BJ (cell line): ENCODE data around the gene CC2D2B. TPM values are rescaled to one million over a fixed set of nuclear protein-coding genes. Genes with fewer than 3 reads are reported as not detected.
"Not testable (repeated sequence)": the region's sequence is repeated elsewhere in the genome, so short reads cannot be mapped to it uniquely, and the experiment has no call there.

Experiments used
- CTCF ChIA-PET: fragments of 350-600 bp; formaldehyde crosslinking; extraction: SDS; loops from one replicate; lab custom pipeline; 2021; ENCODE audit warnings: antibody characterized with exemption, inconsistent platforms; lab: Yijun Ruan, JAX
- POLR2A ChIA-PET: fragments of 300-600 bp; sonication (Branson Sonifier 250); formaldehyde crosslinking; extraction: SDS; loops from one replicate; lab custom pipeline; 2021; ENCODE audit warnings: antibody characterized with exemption; lab: Charles Lee
- DNase-seq: peaks from one replicate; pipeline ENCODE4 v3.0.0-alpha.2; 2011; ENCODE audit warnings: low read depth
- H3K27me3 ChIP-seq: 2 replicates; pipeline ENCODE4 v1.6.0; 2011; ENCODE audit warnings: low read length; ENCODE audit not compliant: control insufficient read depth, insufficient read depth
- H3K36me3 ChIP-seq: 2 replicates; pipeline ENCODE4 v1.5.1; 2011; ENCODE audit warnings: low read length; ENCODE audit not compliant: control insufficient read depth, insufficient read depth
- H3K4me3 ChIP-seq: 2 replicates; pipeline ENCODE4 v1.5.1; 2011; ENCODE audit warnings: low read depth, mild to moderate bottlenecking, control low read depth, low read length
- polyA plus RNA-seq: library from polyadenylated mRNA; depleted of rRNA; stranded (reverse); fragments of >200 nt; gene quantifications from 2 replicates; pipeline ENCODE4 v1.2.3, GENCODE V29; 2011
- TF ChIP-seq, protein P1 (sequence below): IDR thresholded peaks from 2 replicates; pipeline ENCODE4 v1.5.1; 2011; ENCODE audit warnings: low read depth, mild to moderate bottlenecking, control low read depth, inconsistent platforms, low read length, moderate library complexity; ENCODE audit not compliant: insufficient read depth

The CC2D2B gene
- polyA plus RNA-seq, 1 experiment: not detected

DNA sequence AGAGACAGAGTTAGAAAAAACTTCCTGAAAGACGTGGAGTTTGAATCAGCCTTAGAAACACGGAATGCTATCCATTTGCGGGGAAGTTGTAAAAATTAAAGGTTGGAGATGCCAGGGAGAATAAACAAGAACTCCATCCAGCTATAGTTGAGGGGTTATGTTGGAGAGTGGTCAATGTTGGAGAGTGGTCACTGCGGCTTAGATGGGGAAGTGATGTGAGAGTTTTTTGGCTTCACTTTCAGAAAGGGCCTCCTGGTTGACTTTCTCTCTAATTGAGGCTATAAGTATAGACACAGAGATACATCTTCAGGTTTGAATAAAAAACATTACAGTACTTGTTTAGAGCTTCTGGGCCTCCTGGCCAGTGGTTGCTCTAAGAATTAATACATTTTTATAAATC, 675 bp downstream of the CC2D2B start:
- POLR2A ChIA-PET: no interaction called here
- no peak overlapping the region for H3K4me3 ChIP-seq
- CTCF ChIA-PET: no interaction called here

DNA sequence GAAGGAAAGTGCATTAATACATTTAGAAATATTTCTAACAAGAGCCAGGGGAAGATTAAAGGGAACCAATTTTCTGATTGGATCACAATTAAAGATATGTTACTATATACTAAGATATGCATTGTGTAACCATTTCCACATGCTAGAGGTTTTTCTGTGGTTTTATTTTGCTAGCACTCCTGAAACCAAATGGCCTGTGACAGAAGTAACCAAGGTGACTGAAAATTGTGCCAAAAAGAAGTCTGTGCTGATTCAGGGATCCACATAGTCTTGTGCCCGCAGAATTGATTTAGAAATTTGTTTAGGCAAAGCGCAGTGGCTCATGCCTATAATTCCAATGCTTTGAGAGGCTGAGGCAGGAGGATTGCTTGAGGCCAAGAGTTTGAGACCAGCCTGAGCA, 1.8 kb downstream of the CC2D2B start:
- Histone ChIP-seq H3K27me3 (no peaks in the 10 kb centered on the region), H3K36me3 (no peaks in the 10 kb centered on the region), H3K4me3 (no peak overlapping the region)
- POLR2A ChIA-PET: no interaction called here
- TF ChIP-seq, protein P1, sequence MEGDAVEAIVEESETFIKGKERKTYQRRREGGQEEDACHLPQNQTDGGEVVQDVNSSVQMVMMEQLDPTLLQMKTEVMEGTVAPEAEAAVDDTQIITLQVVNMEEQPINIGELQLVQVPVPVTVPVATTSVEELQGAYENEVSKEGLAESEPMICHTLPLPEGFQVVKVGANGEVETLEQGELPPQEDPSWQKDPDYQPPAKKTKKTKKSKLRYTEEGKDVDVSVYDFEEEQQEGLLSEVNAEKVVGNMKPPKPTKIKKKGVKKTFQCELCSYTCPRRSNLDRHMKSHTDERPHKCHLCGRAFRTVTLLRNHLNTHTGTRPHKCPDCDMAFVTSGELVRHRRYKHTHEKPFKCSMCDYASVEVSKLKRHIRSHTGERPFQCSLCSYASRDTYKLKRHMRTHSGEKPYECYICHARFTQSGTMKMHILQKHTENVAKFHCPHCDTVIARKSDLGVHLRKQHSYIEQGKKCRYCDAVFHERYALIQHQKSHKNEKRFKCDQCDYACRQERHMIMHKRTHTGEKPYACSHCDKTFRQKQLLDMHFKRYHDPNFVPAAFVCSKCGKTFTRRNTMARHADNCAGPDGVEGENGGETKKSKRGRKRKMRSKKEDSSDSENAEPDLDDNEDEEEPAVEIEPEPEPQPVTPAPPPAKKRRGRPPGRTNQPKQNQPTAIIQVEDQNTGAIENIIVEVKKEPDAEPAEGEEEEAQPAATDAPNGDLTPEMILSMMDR: no peak
- DNase-seq: no peak
- CTCF ChIA-PET: no interaction called here

More for the DNA sequence above, 675 bp downstream of the CC2D2B start:
- H3K36me3 ChIP-seq: no peaks in the 10 kb centered on the region
- TF ChIP-seq, protein P1: no peak
- H3K27me3 ChIP-seq: no peaks in the 10 kb centered on the region
- DNase-seq: no peak

DNA sequence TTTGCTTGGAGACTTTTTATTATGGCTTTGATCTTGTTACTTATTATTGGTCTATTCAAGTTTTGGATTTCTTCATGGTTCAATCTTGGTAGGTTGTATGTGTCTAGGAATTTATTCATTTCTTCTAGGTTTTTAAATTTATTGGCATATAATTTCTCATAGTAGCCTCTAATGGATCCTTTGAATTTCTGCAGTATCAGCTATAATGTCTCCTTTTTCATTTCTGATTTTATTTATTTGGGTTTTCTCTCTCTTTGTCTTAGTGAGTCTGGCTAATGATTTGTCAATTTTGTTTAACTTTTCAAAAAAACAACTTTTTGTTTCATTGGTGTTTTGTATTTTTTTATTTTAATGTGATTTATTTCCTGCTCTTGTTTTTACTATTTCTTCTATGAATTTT, 8.3 kb downstream of the CC2D2B start:
- CTCF ChIA-PET, POLR2A ChIA-PET, H3K36me3 ChIP-seq: not testable (repeated sequence)

DNA sequence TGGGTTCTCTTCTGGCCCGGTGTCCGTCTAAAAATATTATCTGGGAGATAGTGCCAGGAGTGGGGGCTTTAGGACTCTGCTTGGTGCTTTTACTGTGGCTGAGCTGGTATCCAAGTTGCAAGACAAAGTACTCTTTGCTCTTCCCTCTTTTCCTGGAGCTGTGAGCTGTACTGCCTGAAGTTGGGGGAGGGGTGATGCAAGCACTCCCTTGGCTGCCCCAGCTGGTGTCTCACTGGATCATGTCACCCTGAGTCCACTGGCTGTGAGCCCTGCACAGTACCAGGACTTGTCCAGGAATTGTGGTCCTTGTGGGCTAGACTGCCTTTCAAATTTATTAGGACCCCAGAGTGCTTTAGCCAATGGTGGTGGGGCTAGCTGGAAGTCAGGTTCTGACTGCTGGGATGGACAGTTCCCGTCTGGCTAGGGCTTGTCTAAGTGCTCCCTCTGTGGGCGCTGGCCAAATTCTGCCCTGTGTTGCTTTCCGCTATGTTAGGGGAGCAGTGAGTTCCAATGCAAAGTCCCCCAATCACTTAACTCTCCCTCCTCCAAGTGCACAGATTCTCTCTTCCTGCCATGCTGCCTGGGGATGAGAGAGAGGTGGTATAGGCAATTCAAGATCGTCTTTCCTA, 13.1 kb downstream of the CC2D2B start:
- POLR2A ChIA-PET: no interaction called here
- no peaks in the 10 kb centered on the region for H3K36me3 ChIP-seq
- TF ChIP-seq, protein P1: no peak
- no peak for DNase-seq
- H3K4me3 ChIP-seq: no peak overlapping the region
- CTCF ChIA-PET: no interaction called here
- no peaks in the 10 kb centered on the region for H3K27me3 ChIP-seq

More for the DNA sequence above, 8.3 kb downstream of the CC2D2B start:
- H3K27me3 ChIP-seq, H3K4me3 ChIP-seq, DNase-seq: not testable (repeated sequence)

DNA sequence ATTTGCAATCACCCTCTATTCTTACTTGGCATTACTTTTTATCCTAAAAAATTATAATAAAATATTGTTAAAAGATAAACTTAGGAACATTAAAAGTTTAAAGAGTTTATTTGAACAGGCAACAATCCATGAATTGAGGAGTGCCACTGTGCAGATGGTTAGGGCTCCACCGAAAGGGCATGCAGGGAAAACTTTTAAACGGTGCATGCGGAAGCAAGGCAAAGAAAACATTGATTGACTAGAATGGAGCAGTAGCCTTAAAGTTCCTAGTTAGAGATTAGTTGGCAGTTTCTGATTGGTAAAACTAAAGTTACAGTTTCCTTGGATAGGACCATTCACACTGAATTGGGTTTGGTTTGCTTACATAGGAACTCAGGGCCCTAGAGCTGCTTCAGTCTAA, 17.3 kb downstream of the CC2D2B start:
- Histone ChIP-seq H3K4me3 (no peak overlapping the region), H3K36me3 (no peaks in the 10 kb centered on the region), H3K27me3 (no peaks in the 10 kb centered on the region)
- TF ChIP-seq, protein P1: no peak
- ChIA-PET POLR2A (interaction anchor here (0.8 kb wide), 1 partner anchor 30 kb away, joined by 5 read pairs; no protein-coding TSS in a partner anchor), CTCF (no interaction called here)
- no peak for DNase-seq

DNA sequence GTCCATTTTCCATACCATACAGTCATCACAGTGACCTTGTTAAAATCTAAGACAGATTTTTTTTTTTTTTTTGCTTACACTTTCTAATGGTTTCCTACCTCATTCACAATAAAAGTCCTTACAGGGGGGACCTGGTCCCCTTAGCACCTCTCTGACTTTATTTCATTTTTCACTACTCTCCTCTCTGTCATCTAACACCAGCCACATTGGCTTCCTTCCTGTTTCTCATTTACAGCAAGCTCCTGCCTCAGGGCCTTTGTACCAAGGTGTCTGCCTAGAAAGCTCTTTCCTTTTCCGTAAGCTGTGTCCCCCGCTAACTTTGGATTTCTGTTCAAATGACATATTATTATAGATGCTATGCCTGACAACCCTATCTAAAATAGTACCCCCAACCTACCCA, 27.7 kb downstream of the CC2D2B start:
- ChIA-PET CTCF (no interaction called here), POLR2A (no interaction called here)
- no peak overlapping the region for H3K4me3 ChIP-seq
- no peaks in the 10 kb centered on the region for H3K36me3 ChIP-seq
- TF ChIP-seq, protein P1: no peak
- no peaks in the 10 kb centered on the region for H3K27me3 ChIP-seq
- no peak for DNase-seq
